ENCODE data around the gene SLC66A2.

SLC66A2 gene

DNA sequence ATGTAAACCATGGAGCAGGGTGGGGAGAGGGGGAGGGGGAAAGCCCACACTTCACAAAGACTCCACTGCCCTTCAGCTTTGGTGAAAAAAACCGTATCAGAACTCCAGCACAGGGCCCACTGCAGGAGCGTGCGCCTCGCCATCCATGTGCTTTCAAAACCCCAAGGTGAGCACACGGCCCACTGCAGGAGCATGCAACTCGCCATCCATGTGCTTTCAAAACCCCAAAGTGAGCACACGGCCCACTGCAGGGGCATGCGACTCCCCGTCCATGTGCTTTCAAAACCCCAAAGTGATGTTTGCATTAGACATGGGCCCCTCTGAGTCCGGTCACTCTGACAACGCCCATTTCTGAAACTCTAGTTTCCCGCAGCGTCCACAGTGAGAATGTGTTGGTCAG lies 29.1 kb upstream of the SLC66A2 start:
- DNase-seq (ENCODE audit: low spot score) = no peak
- ChIA-PET CTCF (no interaction called here), POLR2A (ENCODE audit: low non-redundant PET) (no interaction called here)
- TF ChIP-seq, protein P1, sequence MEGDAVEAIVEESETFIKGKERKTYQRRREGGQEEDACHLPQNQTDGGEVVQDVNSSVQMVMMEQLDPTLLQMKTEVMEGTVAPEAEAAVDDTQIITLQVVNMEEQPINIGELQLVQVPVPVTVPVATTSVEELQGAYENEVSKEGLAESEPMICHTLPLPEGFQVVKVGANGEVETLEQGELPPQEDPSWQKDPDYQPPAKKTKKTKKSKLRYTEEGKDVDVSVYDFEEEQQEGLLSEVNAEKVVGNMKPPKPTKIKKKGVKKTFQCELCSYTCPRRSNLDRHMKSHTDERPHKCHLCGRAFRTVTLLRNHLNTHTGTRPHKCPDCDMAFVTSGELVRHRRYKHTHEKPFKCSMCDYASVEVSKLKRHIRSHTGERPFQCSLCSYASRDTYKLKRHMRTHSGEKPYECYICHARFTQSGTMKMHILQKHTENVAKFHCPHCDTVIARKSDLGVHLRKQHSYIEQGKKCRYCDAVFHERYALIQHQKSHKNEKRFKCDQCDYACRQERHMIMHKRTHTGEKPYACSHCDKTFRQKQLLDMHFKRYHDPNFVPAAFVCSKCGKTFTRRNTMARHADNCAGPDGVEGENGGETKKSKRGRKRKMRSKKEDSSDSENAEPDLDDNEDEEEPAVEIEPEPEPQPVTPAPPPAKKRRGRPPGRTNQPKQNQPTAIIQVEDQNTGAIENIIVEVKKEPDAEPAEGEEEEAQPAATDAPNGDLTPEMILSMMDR (conservative IDR thresholded peaks at IDR 0.05; ENCODE audit: low read depth) = no peak
- H3K27ac ChIP-seq = no peak overlapping the region

DNA sequence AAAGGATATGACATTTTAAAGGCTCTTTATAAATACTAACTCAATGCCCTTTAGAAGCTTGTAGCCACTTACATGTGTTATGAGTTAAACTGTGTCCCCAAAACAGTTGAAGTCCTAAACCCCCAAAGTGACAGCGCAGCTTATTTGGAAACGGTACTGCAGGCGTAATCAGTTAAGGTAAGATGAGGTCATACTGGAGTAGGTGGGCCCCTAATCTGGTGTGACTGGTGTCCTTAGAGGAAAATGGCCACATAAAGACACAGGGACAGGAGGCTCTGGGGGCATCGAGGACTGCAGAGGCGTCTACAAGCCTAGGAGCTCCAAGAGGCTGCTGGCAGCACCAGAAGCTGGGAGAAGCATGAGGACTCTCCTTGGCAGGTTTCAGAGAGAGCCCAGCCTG lies 28.4 kb upstream of the SLC66A2 start:
- no peak overlapping the region for H3K27ac ChIP-seq
- TF ChIP-seq, protein P1 (conservative IDR thresholded peaks at IDR 0.05; ENCODE audit: low read depth) = no peak
- DNase-seq (ENCODE audit: low spot score) = no peak
- ChIA-PET POLR2A (ENCODE audit: low non-redundant PET) (no interaction called here), CTCF (no interaction called here)

- TF ChIP-seq, protein P1 (conservative IDR thresholded peaks at IDR 0.05; ENCODE audit: low read depth) = no peak
- CTCF ChIA-PET = no interaction called here
- POLR2A ChIA-PET (ENCODE audit: low non-redundant PET) = no interaction called here
- peak overlapping the region; percentile 79 for H3K27ac ChIP-seq
- DNase-seq (ENCODE audit: low spot score) = no peak
Measured at GRCh38 chr18:79975985-79976680, 24.7 kb upstream of the SLC66A2 start.

DNA sequence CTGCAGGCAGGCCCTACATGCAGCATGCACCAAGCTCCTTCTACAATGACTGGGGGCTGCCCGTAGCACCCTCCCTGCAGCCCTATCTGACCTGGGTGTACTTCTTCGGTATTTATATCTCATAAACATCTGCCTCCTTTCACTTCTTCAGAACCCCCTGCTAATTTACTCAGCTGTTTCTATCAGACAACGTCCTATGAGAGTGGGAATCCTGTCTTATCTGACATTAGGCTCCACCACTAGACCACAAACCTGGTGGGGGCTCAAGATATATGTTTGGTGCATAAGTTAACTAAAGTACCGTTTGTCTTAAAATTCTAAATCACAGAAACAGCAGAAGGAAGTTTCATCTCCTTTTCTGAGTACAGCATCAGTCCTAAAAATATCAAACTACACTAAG lies 23.6 kb upstream of the SLC66A2 start:
- peak overlapping the region; percentile 79 for H3K27ac ChIP-seq
- ChIA-PET POLR2A (ENCODE audit: low non-redundant PET) (no interaction called here), CTCF (no interaction called here)
- DNase-seq (ENCODE audit: low spot score) = no peak
- TF ChIP-seq, protein P1 (conservative IDR thresholded peaks at IDR 0.05; ENCODE audit: low read depth) = no peak

- TF ChIP-seq, protein P1 (conservative IDR thresholded peaks at IDR 0.05; ENCODE audit: low read depth) = no peak
- H3K27ac ChIP-seq = no peak overlapping the region
- CTCF ChIA-PET = no interaction called here
- DNase-seq (ENCODE audit: low spot score) = no peak
- POLR2A ChIA-PET (ENCODE audit: low non-redundant PET) = no interaction called here
Measured at GRCh38 chr18:79974025-79974654, 22.7 kb upstream of the SLC66A2 start.

DNA sequence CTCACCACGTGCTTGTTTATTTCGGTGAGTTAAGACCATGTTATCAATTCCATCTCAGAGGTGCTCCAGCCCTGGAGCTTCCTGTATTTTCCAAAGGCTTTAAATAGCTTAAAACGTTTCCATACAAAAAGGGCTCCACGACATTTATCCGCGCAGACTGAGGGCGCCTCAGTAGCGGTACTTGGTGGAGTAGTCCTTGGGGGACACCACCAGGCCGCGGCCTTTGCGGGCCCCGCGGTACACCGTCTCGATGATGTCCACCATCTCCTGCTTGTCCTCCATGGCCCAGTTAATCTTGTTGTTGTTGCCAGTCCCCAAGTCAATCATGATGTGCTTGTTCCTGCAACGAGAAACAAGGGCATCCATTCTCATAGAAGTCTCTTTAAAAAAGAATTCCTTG lies 22.1 kb upstream of the SLC66A2 start:
- no peak overlapping the region for H3K27ac ChIP-seq
- TF ChIP-seq, protein P1 (conservative IDR thresholded peaks at IDR 0.05; ENCODE audit: low read depth) = no peak
- CTCF ChIA-PET = no interaction called here
- POLR2A ChIA-PET (ENCODE audit: low non-redundant PET) = no interaction called here
- no peak for DNase-seq (ENCODE audit: low spot score)
